GM19468 (cell line): ENCODE results near the gene ZNF543.
A peak's percentile ranks its signal among the peaks of the same experiment; 100 is the strongest.
"Not testable (repeated sequence)": the region's sequence is repeated elsewhere in the genome, so short reads cannot be mapped to it uniquely, and the experiment has no call there.

ENCODE experiments used
- ATAC-seq: cut with Tn5 transposase; IDR thresholded peaks from one replicate; pipeline ENCODE4 v1.9.1; 2021; ENCODE audit warnings: mild to moderate bottlenecking, moderate library complexity, moderate number of reproducible peaks; ENCODE audit not compliant: unreplicated experiment; ENCODE audit errors: extremely low read depth

ZNF543 gene

GRCh38 chr19:57317503-57317902 is 2.8 kb upstream of the ZNF543 start:
- ATAC-seq: no peak

- no peak for ATAC-seq
Observed at GRCh38 chr19:57319869-57320179, 448 bp upstream of the ZNF543 start.

- ATAC-seq: no peak
Observed at GRCh38 chr19:57321116-57321515, 844 bp downstream of the ZNF543 start.

GRCh38 chr19:57321751-57322150 is 1.5 kb downstream of the ZNF543 start:
- no peak for ATAC-seq

GRCh38 chr19:57324992-57325391 is 4.7 kb downstream of the ZNF543 start:
- no peak for ATAC-seq

- ATAC-seq: no peak
Observed at GRCh38 chr19:57327993-57328392, 7.7 kb downstream of the ZNF543 start.

GRCh38 chr19:57334191-57334590 is 13.9 kb downstream of the ZNF543 start:
- ATAC-seq: no peak

- no peak for ATAC-seq
Observed at GRCh38 chr19:57338877-57339276, 18.6 kb downstream of the ZNF543 start.

GRCh38 chr19:57342582-57342981 is 22.3 kb downstream of the ZNF543 start:
- ATAC-seq: no peak

GRCh38 chr19:57348136-57348535 is 27.9 kb downstream of the ZNF543 start:
- ATAC-seq: no peak

GRCh38 chr19:57350877-57351805 is 30.9 kb downstream of the ZNF543 start, which contains the start of gene ZNF304:
ZNF304 (plus strand) TSS chr19:57351271; CDS start chr19:57351665, 394 bp downstream.
- peak; percentile 93 for ATAC-seq

- ATAC-seq: no peak
Observed at GRCh38 chr19:57351867-57352266, 31.6 kb downstream of the ZNF543 start.

- no peak for ATAC-seq
Observed at GRCh38 chr19:57355916-57356315, 35.6 kb downstream of the ZNF543 start.

- no peak for ATAC-seq
Observed at GRCh38 chr19:57357406-57357805, 37.1 kb downstream of the ZNF543 start.

GRCh38 chr19:57359300-57359699 is 39.0 kb downstream of the ZNF543 start:
- no peak for ATAC-seq

GRCh38 chr19:57362419-57362818 is 42.1 kb downstream of the ZNF543 start:
- ATAC-seq: no peak

GRCh38 chr19:57362997-57363687 is 42.9 kb downstream of the ZNF543 start, which contains the start of the genes TRAPPC2B and ZNF547:
TRAPPC2B (plus strand) TSS chr19:57363551; CDS start chr19:57364834, 1,283 bp downstream.
ZNF547 (plus strand) TSS chr19:57363551; CDS start chr19:57368556, 5,005 bp downstream.
- peak; percentile 83 for ATAC-seq

GRCh38 chr19:57363688-57364181 is 43.5 kb downstream of the ZNF543 start:
- no peak for ATAC-seq

GRCh38 chr19:57366776-57367175 is 46.5 kb downstream of the ZNF543 start:
- ATAC-seq: no peak

GRCh38 chr19:57374179-57374578 is 53.9 kb downstream of the ZNF543 start:
- no peak for ATAC-seq

- not testable (repeated sequence) for ATAC-seq
Observed at GRCh38 chr19:57374647-57375046, 54.4 kb downstream of the ZNF543 start.
